GM19328 (cell line): Measurements from ENCODE around the gene KAT7.
A peak's percentile ranks its signal among the peaks of the same experiment; 100 is the strongest.

Experiments used
- ATAC-seq: cut with Tn5 transposase; IDR thresholded peaks from one replicate; pipeline ENCODE4 v1.9.1; 2021; ENCODE audit warnings: mild to moderate bottlenecking, moderate library complexity; ENCODE audit not compliant: unreplicated experiment

KAT7 gene

GRCh38 chr17:49760296-49760695, 28.2 kb upstream of the KAT7 start:
- ATAC-seq: no peak

- no peak for ATAC-seq
Measured at GRCh38 chr17:49760932-49761558, 27.4 kb upstream of the KAT7 start.

- no peak for ATAC-seq
Measured at GRCh38 chr17:49762151-49762941, 26.1 kb upstream of the KAT7 start.

- ATAC-seq: peak; percentile 93
Measured at GRCh38 chr17:49763735-49764558, 24.5 kb upstream of the KAT7 start, which contains the start of gene FAM117A. Gene FAM117A, minus strand, starts transcription at chr17:49764131. Its CDS starts 44 bp downstream, at chr17:49764087.

GRCh38 chr17:49764559-49765180, 23.8 kb upstream of the KAT7 start:
- ATAC-seq: no peak

- ATAC-seq: no peak
Measured at GRCh38 chr17:49766918-49767530, 21.5 kb upstream of the KAT7 start.

- no peak for ATAC-seq
Measured at GRCh38 chr17:49775546-49776260, 12.8 kb upstream of the KAT7 start.

GRCh38 chr17:49776551-49777300, 11.8 kb upstream of the KAT7 start:
- ATAC-seq: no peak

GRCh38 chr17:49777563-49777962, 10.9 kb upstream of the KAT7 start:
- no peak for ATAC-seq

GRCh38 chr17:49779156-49779738, 9.2 kb upstream of the KAT7 start:
- ATAC-seq: no peak

GRCh38 chr17:49779739-49780231, 8.7 kb upstream of the KAT7 start:
- no peak for ATAC-seq

GRCh38 chr17:49783071-49783715, 5.3 kb upstream of the KAT7 start:
- ATAC-seq: no peak

- ATAC-seq: no peak
Measured at GRCh38 chr17:49783791-49784190, 4.7 kb upstream of the KAT7 start.

GRCh38 chr17:49784636-49785035, 3.8 kb upstream of the KAT7 start:
- no peak for ATAC-seq

- no peak for ATAC-seq
Measured at GRCh38 chr17:49787884-49788477, 500 bp upstream of the KAT7 start.

- ATAC-seq: no peak
Measured at GRCh38 chr17:49789243-49789578, 730 bp downstream of the KAT7 start.

- no peak for ATAC-seq
Measured at GRCh38 chr17:49793309-49793708, 4.8 kb downstream of the KAT7 start.

- no peak for ATAC-seq
Measured at GRCh38 chr17:49795372-49795771, 6.9 kb downstream of the KAT7 start.
